ENCODE results near the gene ADARB2.
"Not testable (repeated sequence)": the region's sequence is repeated elsewhere in the genome, so short reads cannot be mapped to it uniquely, and the experiment has no call there.

The ADARB2 gene

GRCh38 chr10:1451362-1451888 is 285.9 kb downstream of the ADARB2 start:
- DNase-seq: no peak

- no peak for DNase-seq
These were observed 287.6 kb downstream of the ADARB2 start for GRCh38 chr10:1449572-1450205.

- DNase-seq: no peak
These were observed 288.3 kb downstream of the ADARB2 start for GRCh38 chr10:1449021-1449420.

DNA sequence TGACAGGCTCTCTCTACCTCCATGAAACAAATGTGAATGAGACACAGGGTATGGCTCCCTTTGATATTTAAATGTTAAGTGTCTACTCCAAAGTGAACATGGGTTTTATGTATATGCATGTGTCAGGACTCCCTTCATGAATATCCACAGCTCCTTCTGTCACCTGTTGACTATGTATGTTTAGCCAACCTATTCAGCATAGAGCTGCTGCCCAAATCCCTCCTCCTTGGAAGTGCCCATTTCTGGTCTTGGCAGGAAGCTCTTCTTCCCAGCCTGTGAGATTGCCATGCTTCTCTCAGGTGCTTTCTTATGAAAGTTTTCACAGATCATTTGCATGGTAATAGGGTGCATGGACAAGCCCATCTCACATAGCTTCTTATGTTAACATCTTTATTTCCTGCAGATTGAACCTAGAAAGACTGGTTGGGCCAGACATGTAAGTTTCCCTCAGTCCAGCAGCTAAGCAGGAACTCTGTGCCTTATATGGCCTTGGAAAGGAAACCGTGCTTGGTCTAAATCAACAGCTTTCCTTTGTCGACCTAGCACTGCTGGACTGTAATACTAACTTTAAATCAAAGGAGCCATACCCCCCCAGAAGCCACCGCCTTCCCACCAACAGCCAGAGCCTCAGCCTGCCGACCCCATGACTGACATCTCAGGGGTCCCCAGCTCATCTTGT is 288.9 kb downstream of the ADARB2 start:
- DNase-seq: no peak

DNA sequence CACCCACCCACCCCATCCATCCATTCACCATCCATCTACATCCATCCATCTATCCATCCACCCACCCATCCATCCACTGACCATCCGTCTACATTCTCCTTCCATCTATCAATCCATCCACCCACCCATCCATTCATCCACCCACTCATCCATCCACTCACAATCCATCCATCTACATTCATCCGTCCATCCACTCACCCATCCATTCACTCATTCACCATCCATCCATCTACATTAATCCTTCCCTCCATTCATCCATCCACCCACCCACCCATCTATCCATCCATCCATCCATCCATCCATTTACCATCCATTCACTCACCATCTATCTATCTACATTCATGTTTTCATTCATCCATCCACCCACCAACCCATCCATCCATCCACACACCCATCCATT is 292.5 kb downstream of the ADARB2 start:
- no peak for DNase-seq

GRCh38 chr10:1440897-1441296 is 296.4 kb downstream of the ADARB2 start:
- DNase-seq: no peak

DNA sequence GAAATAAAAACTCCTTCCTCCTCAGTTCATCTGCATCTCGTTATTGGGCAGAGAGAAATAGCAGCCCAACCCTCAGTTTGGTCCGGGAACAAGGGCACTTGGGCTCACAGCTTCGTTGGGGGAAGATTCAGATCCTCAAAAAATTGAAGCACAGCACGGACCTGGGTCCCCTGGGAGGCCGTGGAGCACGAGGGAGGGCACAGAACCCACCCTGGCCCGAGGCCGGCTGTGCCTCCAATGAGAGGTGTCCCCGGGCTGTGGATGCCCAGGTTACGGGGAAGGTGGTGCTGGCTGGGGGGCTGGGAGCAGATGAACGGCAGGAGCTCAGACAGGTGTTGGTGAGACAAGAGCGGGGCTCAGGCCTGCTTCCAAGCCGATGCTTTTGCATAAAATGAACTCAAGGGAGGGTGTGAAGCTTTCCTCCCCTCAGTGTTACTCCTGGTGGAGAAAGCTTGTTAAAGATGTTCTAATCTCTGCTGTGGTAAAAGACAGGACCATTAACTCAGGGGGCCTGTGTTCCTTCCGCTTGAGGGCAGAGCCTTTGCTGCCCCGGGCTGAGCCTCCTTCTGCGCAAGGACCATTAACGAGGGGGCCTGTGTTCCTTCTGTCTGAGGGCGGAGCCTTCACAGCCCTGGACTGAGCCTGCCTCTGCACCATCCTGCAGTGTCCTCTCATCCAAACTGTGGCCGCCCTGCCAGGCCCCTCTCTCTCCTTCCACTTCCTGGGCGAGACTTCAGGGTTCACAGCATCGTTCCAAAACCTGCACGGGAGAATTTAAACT is 302.2 kb downstream of the ADARB2 start:
- DNase-seq: no peak

DNA sequence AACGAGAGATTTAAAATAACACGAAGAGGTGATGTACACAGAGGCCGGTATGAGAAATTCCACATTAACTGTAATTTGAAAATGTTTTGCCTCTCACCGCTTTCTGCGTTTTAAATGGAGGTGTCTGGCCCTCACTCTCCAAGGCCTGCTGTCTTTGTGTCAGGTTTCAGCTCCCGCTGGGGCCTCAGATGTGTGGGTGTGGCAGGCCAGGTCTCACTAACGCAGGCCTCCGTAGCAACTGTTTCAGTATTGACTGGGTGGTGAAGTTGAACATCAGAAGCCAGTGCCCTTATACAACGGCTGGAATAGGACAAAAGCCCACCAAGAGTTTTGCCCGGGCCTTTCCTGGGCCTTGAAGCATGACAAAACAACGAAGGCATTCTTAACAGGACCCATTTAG is 303.1 kb downstream of the ADARB2 start:
- no peak for DNase-seq

DNA sequence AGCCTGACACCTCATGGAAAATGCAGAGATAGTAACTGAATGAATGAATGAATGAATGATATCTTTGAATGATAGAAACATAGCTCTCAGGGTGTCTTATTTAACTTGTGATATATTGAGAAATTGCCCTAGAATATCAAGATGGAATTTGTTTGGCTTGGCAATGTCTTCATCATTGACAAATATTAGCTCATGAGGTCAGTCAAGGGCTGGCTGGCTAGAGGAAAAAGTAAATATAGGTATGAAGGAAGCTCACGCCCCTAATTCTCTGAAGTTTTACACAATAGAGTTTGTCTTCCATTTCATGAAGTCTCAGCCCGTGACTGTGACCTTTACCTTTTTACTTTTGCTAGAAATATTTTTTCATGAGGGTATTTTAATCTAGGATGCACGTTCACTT is 305.2 kb downstream of the ADARB2 start:
- no peak for DNase-seq

- no peak for DNase-seq
These were observed 306.1 kb downstream of the ADARB2 start for GRCh38 chr10:1431229-1431628.

GRCh38 chr10:1427521-1428186 is 309.7 kb downstream of the ADARB2 start:
- DNase-seq: not testable (repeated sequence)

- no peak for DNase-seq
These were observed 310.5 kb downstream of the ADARB2 start for GRCh38 chr10:1426786-1427185.

- no peak for DNase-seq
These were observed 311.4 kb downstream of the ADARB2 start for GRCh38 chr10:1425879-1426278.

GRCh38 chr10:1424648-1425047 is 312.7 kb downstream of the ADARB2 start:
- no peak for DNase-seq

GRCh38 chr10:1423676-1424253 is 313.6 kb downstream of the ADARB2 start:
- DNase-seq: no peak

DNA sequence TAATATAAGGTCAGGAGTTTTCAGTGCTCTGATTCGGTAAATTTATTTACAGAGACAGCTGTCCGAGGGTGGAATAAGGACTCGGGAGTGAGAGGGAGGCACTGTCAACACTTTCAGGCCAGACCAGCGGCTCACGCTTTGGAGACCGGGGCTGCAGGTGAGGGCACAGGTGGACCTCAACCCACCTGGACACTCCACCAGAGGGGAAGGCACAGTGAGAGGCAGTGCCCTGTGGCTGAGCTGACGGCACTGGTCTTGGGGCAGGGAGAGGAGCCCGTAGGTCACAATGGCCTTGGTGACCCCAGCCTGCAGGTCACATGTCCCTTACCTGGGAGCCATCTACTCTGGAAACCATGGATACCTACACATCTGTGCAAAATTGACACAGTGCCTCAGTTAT is 315.1 kb downstream of the ADARB2 start:
- DNase-seq: no peak

DNA sequence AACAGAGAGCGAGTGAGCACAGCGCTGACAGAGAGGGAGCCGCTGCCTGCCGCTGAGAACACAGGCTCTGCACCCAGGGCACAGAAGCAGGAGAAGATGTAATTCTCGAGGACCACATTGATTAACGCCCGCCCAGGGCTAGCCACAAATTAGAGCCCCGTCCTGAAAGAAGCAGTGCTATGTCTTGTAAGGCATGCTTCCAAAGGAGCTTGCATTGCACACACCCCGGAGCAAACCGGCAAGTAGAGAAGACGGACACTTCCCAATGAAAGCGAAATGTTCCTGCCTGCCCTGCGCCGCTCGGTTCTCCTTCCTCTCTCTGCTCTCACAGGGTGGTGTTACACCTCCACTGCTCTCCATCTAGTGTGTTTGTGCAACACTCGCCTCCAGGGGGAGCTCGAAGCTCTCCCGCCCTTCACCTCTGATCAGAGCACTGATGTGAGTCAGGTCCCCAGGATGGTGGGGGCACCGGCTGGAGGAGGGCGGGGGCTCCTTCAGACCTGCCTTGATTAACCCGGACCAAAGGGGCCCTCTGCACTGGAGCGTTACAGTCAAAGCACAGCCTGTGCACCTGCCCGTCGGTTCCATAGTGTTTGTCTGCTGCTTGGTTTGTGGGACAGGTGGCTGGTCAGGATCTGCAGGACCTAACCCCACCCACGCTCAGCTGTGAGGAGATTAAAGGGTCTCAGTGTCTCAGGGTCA is 316.5 kb downstream of the ADARB2 start:
- peak; percentile 80 for DNase-seq

GRCh38 chr10:1419796-1420610 is 317.3 kb downstream of the ADARB2 start:
- no peak for DNase-seq

GRCh38 chr10:1418031-1418550 is 319.2 kb downstream of the ADARB2 start:
- DNase-seq: peak; percentile 28

DNA sequence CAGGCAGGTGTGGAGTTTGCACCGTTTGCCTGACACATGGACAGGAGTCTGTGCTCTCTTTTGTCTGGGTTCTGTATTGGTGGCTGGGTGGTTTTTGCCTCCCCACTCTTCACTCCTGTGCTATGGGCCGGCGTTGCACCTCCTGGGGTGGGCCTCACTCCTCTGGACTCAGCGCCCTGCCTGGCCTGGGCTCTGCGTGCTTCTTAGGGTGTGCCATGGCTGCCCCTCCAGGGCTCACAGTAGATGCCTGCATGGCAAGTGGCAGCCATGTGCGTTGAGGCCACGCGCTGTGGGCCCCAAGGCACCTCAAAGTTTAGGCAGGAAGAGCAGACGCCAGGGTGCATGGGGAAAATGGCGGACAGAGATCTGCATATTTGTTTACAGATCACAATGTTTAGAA is 319.8 kb downstream of the ADARB2 start:
- peak; percentile 15 for DNase-seq

- DNase-seq: peak; percentile 41
These were observed 320.8 kb downstream of the ADARB2 start for GRCh38 chr10:1416456-1417037.

Data from activated CD8-positive, alpha-beta memory T cell treated with anti-CD3 and anti-CD28 coated beads for 24 hours (primary cell).